Tibial nerve (tissue), 4 donors: ENCODE data around the gene RGS18.

Experiments
- CTCF ChIP-seq, 5 experiments: fragments of 200-600 bp in 3 of 5; fragments of 450-650 bp in 2 of 5; sonication (generic) in 3 of 5; IDR thresholded peaks; one replicate each; pipeline ENCODE4 v1.5.1; 2016 to 2019; ENCODE audit warnings: antibody characterized with exemption in 5 of 5, mild to moderate bottlenecking in 3 of 5, moderate library complexity in 2 of 5
- EP300 ChIP-seq, 2 donors: sonication (generic); formaldehyde crosslinking; IDR thresholded peaks; one replicate each; pipeline ENCODE4 v1.6.1; 2017; ENCODE audit warnings: antibody characterized with exemption in 2 of 2, mild to moderate bottlenecking in 1 of 2
- POLR2A ChIP-seq, 2 donors: fragments of 450-650 bp; IDR thresholded peaks; one replicate each; pipeline ENCODE4 v1.6.1; 2017; ENCODE audit warnings: antibody characterized with exemption in 2 of 2, mild to moderate bottlenecking in 2 of 2, moderate library complexity in 2 of 2

GRCh38 chr1:192158181-192158580 lies at the start of gene RGS18:
- TF ChIP-seq CTCF (IDR thresholded peaks at IDR 0.05) (no peak), POLR2A (IDR thresholded peaks at IDR 0.05) (no peak), EP300 (IDR thresholded peaks at IDR 0.05) (peak in 1 of 2 donors; percentile 73)
